Activated T-helper 17 cell treated with anti-CD3 and anti-CD28 coated beads, Interleukin-2, amount 50 U/mL, for 72 hours (primary cell): Measurements from ENCODE around the gene BCOR. TPM values are rescaled to one million over a fixed set of nuclear protein-coding genes. Genes with fewer than 3 reads are reported as not detected.
A peak's percentile ranks its signal among the peaks of the same experiment; 100 is the strongest.

Experiments used
- ATAC-seq: fragments of 150-1000 bp; cut with Tn5 transposase; replicated peaks from 2 replicates; pipeline ENCODE4 v1.10.0; 2021; ENCODE audit warnings: mild to moderate bottlenecking, moderate library complexity
- H3K27ac Mint-ChIP-seq: one replicate; pipeline ENCODE4 v1.8.0; 2022; ENCODE audit warnings: mixed read lengths
- H3K27me3 Mint-ChIP-seq: one replicate; pipeline ENCODE4 v1.8.0; 2022; ENCODE audit warnings: mixed read lengths
- H3K36me3 Mint-ChIP-seq: one replicate; pipeline ENCODE4 v1.8.0; 2022; ENCODE audit warnings: low read depth, mild to moderate bottlenecking, mixed read lengths
- H3K4me1 Mint-ChIP-seq: one replicate; pipeline ENCODE4 v1.8.0; 2022; ENCODE audit warnings: mixed read lengths
- H3K4me3 Mint-ChIP-seq: one replicate; pipeline ENCODE4 v1.8.0; 2022; ENCODE audit warnings: mild to moderate bottlenecking, mixed read lengths
- H3K9me3 Mint-ChIP-seq: one replicate; pipeline ENCODE4 v1.8.0; 2022; ENCODE audit warnings: mixed read lengths
- total RNA-seq, 2 donors: library from RNA; stranded (reverse); gene quantifications; one replicate each; pipeline ENCODE4 v1.2.3, GENCODE V29; 2022

The BCOR gene
- total RNA-seq, 2 donors from 2014 or later, result 38.9 to 63.2 TPM

- Mint-ChIP-seq H3K36me3 (no peaks in the 10 kb centered on the region), H3K4me1 (peaks cover 5% of the 10 kb centered on the region), H3K4me3 (no peak overlapping the region), H3K27me3 (no peaks in the 10 kb centered on the region), H3K27ac (no peak overlapping the region), H3K9me3 (no peaks in the 10 kb centered on the region)
- peak; percentile 78 for ATAC-seq
Observed at GRCh38 chrX:40127052-40127451, 29.3 kb upstream of the BCOR start.

GRCh38 chrX:40122487-40122886, 24.7 kb upstream of the BCOR start:
- ATAC-seq, result no peak
- no peaks in the 10 kb centered on the region for H3K36me3 Mint-ChIP-seq
- H3K27me3 Mint-ChIP-seq, result no peaks in the 10 kb centered on the region
- no peak overlapping the region for H3K4me3 Mint-ChIP-seq
- no peak overlapping the region for H3K27ac Mint-ChIP-seq
- H3K9me3 Mint-ChIP-seq, result no peaks in the 10 kb centered on the region
- H3K4me1 Mint-ChIP-seq, result peaks cover 5% of the 10 kb centered on the region

- Mint-ChIP-seq H3K4me1 (no peaks in the 10 kb centered on the region), H3K27ac (no peak overlapping the region), H3K9me3 (no peaks in the 10 kb centered on the region), H3K4me3 (no peak overlapping the region), H3K36me3 (no peaks in the 10 kb centered on the region), H3K27me3 (no peaks in the 10 kb centered on the region)
- no peak for ATAC-seq
Observed at GRCh38 chrX:40121618-40122017, 23.9 kb upstream of the BCOR start.

- no peak for ATAC-seq
- Mint-ChIP-seq H3K36me3 (no peaks in the 10 kb centered on the region), H3K4me3 (no peak overlapping the region), H3K27me3 (no peaks in the 10 kb centered on the region), H3K27ac (no peak overlapping the region), H3K9me3 (no peaks in the 10 kb centered on the region), H3K4me1 (no peaks in the 10 kb centered on the region)
Observed at GRCh38 chrX:40120838-40121580, 23.3 kb upstream of the BCOR start.

GRCh38 chrX:40117715-40118285, 20.0 kb upstream of the BCOR start:
- Mint-ChIP-seq H3K27me3 (no peaks in the 10 kb centered on the region), H3K9me3 (no peaks in the 10 kb centered on the region), H3K4me3 (no peak overlapping the region), H3K27ac (no peak overlapping the region), H3K4me1 (no peaks in the 10 kb centered on the region), H3K36me3 (no peaks in the 10 kb centered on the region)
- ATAC-seq, result no peak

GRCh38 chrX:40116925-40117324, 19.2 kb upstream of the BCOR start:
- H3K4me1 Mint-ChIP-seq, result no peaks in the 10 kb centered on the region
- no peak for ATAC-seq
- no peak overlapping the region for H3K27ac Mint-ChIP-seq
- no peaks in the 10 kb centered on the region for H3K9me3 Mint-ChIP-seq
- no peak overlapping the region for H3K4me3 Mint-ChIP-seq
- no peaks in the 10 kb centered on the region for H3K36me3 Mint-ChIP-seq
- H3K27me3 Mint-ChIP-seq, result no peaks in the 10 kb centered on the region

GRCh38 chrX:40112996-40113395, 15.2 kb upstream of the BCOR start:
- H3K27ac Mint-ChIP-seq, result no peak overlapping the region
- no peaks in the 10 kb centered on the region for H3K27me3 Mint-ChIP-seq
- no peaks in the 10 kb centered on the region for H3K4me1 Mint-ChIP-seq
- no peaks in the 10 kb centered on the region for H3K9me3 Mint-ChIP-seq
- no peak for ATAC-seq
- H3K4me3 Mint-ChIP-seq, result no peak overlapping the region
- no peaks in the 10 kb centered on the region for H3K36me3 Mint-ChIP-seq

GRCh38 chrX:40111868-40112267, 14.1 kb upstream of the BCOR start:
- no peak overlapping the region for H3K27ac Mint-ChIP-seq
- H3K4me1 Mint-ChIP-seq, result no peaks in the 10 kb centered on the region
- H3K4me3 Mint-ChIP-seq, result no peak overlapping the region
- ATAC-seq, result no peak
- no peaks in the 10 kb centered on the region for H3K36me3 Mint-ChIP-seq
- no peaks in the 10 kb centered on the region for H3K9me3 Mint-ChIP-seq
- H3K27me3 Mint-ChIP-seq, result no peaks in the 10 kb centered on the region

GRCh38 chrX:40109288-40110008, 11.7 kb upstream of the BCOR start:
- H3K4me3 Mint-ChIP-seq, result peak overlapping the region; percentile 32
- ATAC-seq, result no peak
- H3K27me3 Mint-ChIP-seq, result no peaks in the 10 kb centered on the region
- H3K36me3 Mint-ChIP-seq, result no peaks in the 10 kb centered on the region
- no peaks in the 10 kb centered on the region for H3K4me1 Mint-ChIP-seq
- no peak overlapping the region for H3K27ac Mint-ChIP-seq
- H3K9me3 Mint-ChIP-seq, result no peaks in the 10 kb centered on the region

GRCh38 chrX:40108959-40109287, 11.2 kb upstream of the BCOR start:
- H3K27ac Mint-ChIP-seq, result no peak overlapping the region
- peak overlapping the region; percentile 33 for H3K4me3 Mint-ChIP-seq
- H3K9me3 Mint-ChIP-seq, result no peaks in the 10 kb centered on the region
- H3K4me1 Mint-ChIP-seq, result no peaks in the 10 kb centered on the region
- peak; percentile 60 for ATAC-seq
- H3K36me3 Mint-ChIP-seq, result no peaks in the 10 kb centered on the region
- no peaks in the 10 kb centered on the region for H3K27me3 Mint-ChIP-seq

GRCh38 chrX:40108162-40108958, 10.6 kb upstream of the BCOR start:
- no peaks in the 10 kb centered on the region for H3K4me1 Mint-ChIP-seq
- no peak for ATAC-seq
- no peaks in the 10 kb centered on the region for H3K9me3 Mint-ChIP-seq
- no peak overlapping the region for H3K27ac Mint-ChIP-seq
- no peaks in the 10 kb centered on the region for H3K36me3 Mint-ChIP-seq
- H3K27me3 Mint-ChIP-seq, result no peaks in the 10 kb centered on the region
- H3K4me3 Mint-ChIP-seq, result peak overlapping the region; percentile 84

- H3K27me3 Mint-ChIP-seq, result no peaks in the 10 kb centered on the region
- ATAC-seq, result no peak
Observed at GRCh38 chrX:40107291-40108161, 9.8 kb upstream of the BCOR start.

GRCh38 chrX:40106676-40107290, 9.0 kb upstream of the BCOR start:
- no peaks in the 10 kb centered on the region for H3K27me3 Mint-ChIP-seq
- no peaks in the 10 kb centered on the region for H3K36me3 Mint-ChIP-seq
- peak overlapping the region; percentile 84 for H3K4me3 Mint-ChIP-seq
- no peaks in the 10 kb centered on the region for H3K4me1 Mint-ChIP-seq
- peak overlapping the region; percentile 74 for H3K27ac Mint-ChIP-seq
- ATAC-seq, result no peak
- no peaks in the 10 kb centered on the region for H3K9me3 Mint-ChIP-seq

More at GRCh38 chrX:40107291-40108161, 9.8 kb upstream of the BCOR start:
- Mint-ChIP-seq H3K4me3 (peak overlapping the region; percentile 84), H3K27ac (no peak overlapping the region), H3K4me1 (no peaks in the 10 kb centered on the region), H3K36me3 (no peaks in the 10 kb centered on the region), H3K9me3 (no peaks in the 10 kb centered on the region)
